Stimulated activated CD4-positive, alpha-beta T cell treated with anti-CD3 and anti-CD28 coated beads, TNF-alpha, amount 100 ng/mL, for 4 hours (primary cell): Measurements from ENCODE around the gene ZNF608.

Experiments
- DNase-seq, 3 experiments: peaks; one replicate each; pipeline ENCODE4 v3.0.0-alpha.2; 2020; ENCODE audit warnings: low read depth in 3 of 3

The ZNF608 gene

GRCh38 chr5:124714910-124715309 is 31.5 kb downstream of the ZNF608 start:
- DNase-seq, result no peak

DNA sequence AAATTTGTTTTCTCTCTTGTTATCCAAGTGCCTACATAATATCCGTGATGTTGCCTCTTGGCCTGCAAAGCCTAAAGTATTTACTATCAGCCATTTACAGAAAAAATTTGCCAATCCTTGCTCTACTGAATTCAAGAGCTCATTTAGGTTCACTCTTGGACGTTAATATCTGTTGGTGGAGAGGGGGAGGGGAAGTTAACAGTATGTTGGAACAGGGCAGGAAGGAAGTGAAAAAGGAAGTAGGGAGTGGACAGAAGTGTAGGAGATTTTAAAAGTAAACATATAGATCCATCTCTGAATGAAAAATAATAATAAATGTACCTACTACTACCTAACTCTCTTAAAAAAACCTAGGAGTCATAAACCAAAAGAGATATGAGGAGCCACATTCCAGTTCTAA is 32.8 kb downstream of the ZNF608 start:
- DNase-seq, result no peak

GRCh38 chr5:124712731-124713305 is 33.6 kb downstream of the ZNF608 start:
- DNase-seq, result no peak

DNA sequence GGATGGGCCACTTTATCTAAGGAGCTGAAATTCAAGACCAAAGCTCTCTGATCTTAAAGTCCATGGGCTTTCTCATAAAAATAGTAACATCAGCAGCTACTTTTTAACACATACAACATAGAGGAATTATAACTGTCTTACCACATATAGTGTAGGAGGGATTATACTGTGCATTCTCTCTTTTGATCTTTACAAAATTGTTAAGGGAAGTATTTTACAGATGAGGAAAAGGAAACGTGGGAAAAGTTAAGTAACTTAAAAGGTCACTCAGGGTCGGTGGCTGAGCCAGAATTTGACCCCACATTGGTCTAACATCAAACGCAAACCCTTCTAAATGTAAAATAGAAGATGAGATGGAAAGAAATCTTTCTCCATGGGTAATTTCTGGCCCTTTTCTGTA is 38.4 kb downstream of the ZNF608 start:
- no peak for DNase-seq

DNA sequence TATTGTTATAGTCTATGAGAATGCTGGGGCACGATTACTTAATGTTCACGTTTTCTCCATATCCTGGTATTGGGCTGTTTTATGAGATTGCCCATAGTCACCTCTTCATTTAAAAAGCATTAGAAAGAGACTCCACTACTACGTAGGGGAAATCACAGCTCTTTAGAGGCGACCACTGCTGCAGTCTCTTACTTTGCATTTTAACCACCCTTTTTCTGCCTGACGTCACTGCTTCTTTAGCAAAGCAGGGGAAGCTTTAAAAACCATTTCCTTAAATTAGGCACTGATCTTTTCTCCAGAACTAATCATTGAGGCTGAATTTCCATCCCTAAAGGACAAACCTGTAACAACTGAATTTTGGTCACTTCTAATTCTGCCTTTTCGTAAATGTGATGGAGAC is 38.9 kb downstream of the ZNF608 start:
- no peak for DNase-seq

- DNase-seq, result no peak
Measured at GRCh38 chr5:124706729-124707361, 39.6 kb downstream of the ZNF608 start.

- DNase-seq, result no peak
Measured at GRCh38 chr5:124706051-124706450, 40.4 kb downstream of the ZNF608 start.

DNA sequence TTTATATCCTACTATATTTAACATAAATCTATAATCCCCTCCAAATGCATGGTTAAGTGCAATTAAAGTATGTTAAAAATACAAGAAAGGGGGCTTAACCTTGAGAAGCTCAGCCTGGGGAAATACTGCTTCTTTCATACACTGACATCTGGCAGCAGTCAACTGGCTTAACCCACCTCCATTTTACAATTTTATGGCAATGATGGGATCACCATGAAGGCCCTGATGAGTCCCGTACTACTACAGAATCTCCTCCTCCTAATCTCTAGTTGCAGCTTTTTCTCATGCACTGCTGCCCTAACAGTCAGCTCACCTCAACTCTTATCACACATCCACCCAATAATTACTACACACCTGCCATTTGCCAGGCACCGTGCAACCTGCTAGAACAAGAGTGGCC is 40.9 kb downstream of the ZNF608 start:
- no peak for DNase-seq

- DNase-seq, result no peak
Measured at GRCh38 chr5:124704594-124705284, 41.7 kb downstream of the ZNF608 start.

- no peak for DNase-seq
Measured at GRCh38 chr5:124703995-124704394, 42.4 kb downstream of the ZNF608 start.

DNA sequence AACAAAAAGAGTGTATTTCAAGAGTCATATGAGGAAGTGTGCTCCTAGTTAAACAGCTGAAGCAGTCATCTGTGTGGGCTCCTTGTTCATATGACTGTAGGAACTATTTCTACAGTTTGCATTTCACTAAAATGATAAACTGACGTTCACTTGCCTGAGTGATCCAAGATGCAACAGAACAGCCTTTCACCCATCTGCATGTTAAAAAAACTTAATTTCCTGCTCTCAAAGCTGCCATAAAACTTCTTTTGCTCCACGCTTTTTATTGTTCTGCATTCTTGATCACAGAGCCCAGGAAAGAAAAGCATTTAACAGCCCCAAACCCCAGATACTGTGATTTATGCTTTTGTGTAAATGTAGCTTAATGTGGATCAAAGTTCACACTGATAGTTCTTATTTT is 43.9 kb downstream of the ZNF608 start:
- no peak for DNase-seq

GRCh38 chr5:124701873-124702425 is 44.5 kb downstream of the ZNF608 start:
- no peak for DNase-seq

GRCh38 chr5:124701016-124701415 is 45.4 kb downstream of the ZNF608 start:
- DNase-seq, result no peak

GRCh38 chr5:124700333-124700732 is 46.1 kb downstream of the ZNF608 start:
- no peak for DNase-seq

GRCh38 chr5:124698770-124699169 is 47.7 kb downstream of the ZNF608 start:
- DNase-seq, result no peak

GRCh38 chr5:124697933-124698591 is 48.4 kb downstream of the ZNF608 start:
- DNase-seq, result no peak

- no peak for DNase-seq
Measured at GRCh38 chr5:124697501-124697900, 48.9 kb downstream of the ZNF608 start.

GRCh38 chr5:124696898-124697297 is 49.5 kb downstream of the ZNF608 start:
- no peak for DNase-seq
